ENCODE measurements around the gene CCL11.

- TF ChIP-seq CTCF (IDR thresholded peaks at IDR 0.05) (no peak), POLR2AphosphoS5 (IDR thresholded peaks at IDR 0.05) (no peak), POLR2A (IDR thresholded peaks at IDR 0.05) (no peak)
These were observed 33.5 kb upstream of the CCL11 start for GRCh38 chr17:34252095-34252443.
